HG03575 (cell line): ENCODE data around the gene YPEL4.

Experiments
- ATAC-seq: cut with Tn5 transposase; IDR thresholded peaks from one replicate; pipeline ENCODE4 v1.9.1; 2021; ENCODE audit not compliant: unreplicated experiment, insufficient number of reproducible peaks, low FRiP score; ENCODE audit errors: extremely low read depth

YPEL4 gene

GRCh38 chr11:57638005-57638781, 11.5 kb downstream of the YPEL4 start:
- no peak for ATAC-seq

- ATAC-seq = no peak
These were observed 12.1 kb downstream of the YPEL4 start for GRCh38 chr11:57637626-57638004.

GRCh38 chr11:57635246-57635645, 14.5 kb downstream of the YPEL4 start:
- no peak for ATAC-seq

GRCh38 chr11:57634311-57634710, 15.4 kb downstream of the YPEL4 start:
- no peak for ATAC-seq

GRCh38 chr11:57633394-57634070, 16.2 kb downstream of the YPEL4 start:
- no peak for ATAC-seq

- ATAC-seq = no peak
These were observed 17.6 kb downstream of the YPEL4 start for GRCh38 chr11:57632116-57632515.

GRCh38 chr11:57630171-57630570, 19.5 kb downstream of the YPEL4 start:
- no peak for ATAC-seq

GRCh38 chr11:57626895-57627294, 22.8 kb downstream of the YPEL4 start:
- ATAC-seq = no peak

GRCh38 chr11:57624864-57625263, 24.8 kb downstream of the YPEL4 start:
- no peak for ATAC-seq

GRCh38 chr11:57622263-57622662, 27.4 kb downstream of the YPEL4 start:
- ATAC-seq = no peak

GRCh38 chr11:57620467-57620866, 29.2 kb downstream of the YPEL4 start:
- no peak for ATAC-seq

- no peak for ATAC-seq
These were observed 30.4 kb downstream of the YPEL4 start for GRCh38 chr11:57619331-57619730.

- ATAC-seq = no peak
These were observed 31.3 kb downstream of the YPEL4 start for GRCh38 chr11:57618438-57618837.

GRCh38 chr11:57616595-57616994, 33.1 kb downstream of the YPEL4 start:
- ATAC-seq = no peak

GRCh38 chr11:57615308-57615707, 34.4 kb downstream of the YPEL4 start:
- ATAC-seq = no peak

GRCh38 chr11:57614234-57614772, 35.4 kb downstream of the YPEL4 start:
- ATAC-seq = no peak

- no peak for ATAC-seq
These were observed 39.5 kb downstream of the YPEL4 start for GRCh38 chr11:57610170-57610569.

- no peak for ATAC-seq
These were observed 44.7 kb downstream of the YPEL4 start for GRCh38 chr11:57605028-57605420.

- ATAC-seq = no peak
These were observed 45.2 kb downstream of the YPEL4 start for GRCh38 chr11:57604296-57605027.

GRCh38 chr11:57601297-57601696, 48.4 kb downstream of the YPEL4 start:
- no peak for ATAC-seq
